Measurements from ENCODE around the gene RPS21. TPM values are rescaled to one million over a fixed set of nuclear protein-coding genes. Genes with fewer than 3 reads are reported as not detected.

The RPS21 gene
- total RNA-seq, 1 experiment from 2014 or later = 3,142 TPM

DNA sequence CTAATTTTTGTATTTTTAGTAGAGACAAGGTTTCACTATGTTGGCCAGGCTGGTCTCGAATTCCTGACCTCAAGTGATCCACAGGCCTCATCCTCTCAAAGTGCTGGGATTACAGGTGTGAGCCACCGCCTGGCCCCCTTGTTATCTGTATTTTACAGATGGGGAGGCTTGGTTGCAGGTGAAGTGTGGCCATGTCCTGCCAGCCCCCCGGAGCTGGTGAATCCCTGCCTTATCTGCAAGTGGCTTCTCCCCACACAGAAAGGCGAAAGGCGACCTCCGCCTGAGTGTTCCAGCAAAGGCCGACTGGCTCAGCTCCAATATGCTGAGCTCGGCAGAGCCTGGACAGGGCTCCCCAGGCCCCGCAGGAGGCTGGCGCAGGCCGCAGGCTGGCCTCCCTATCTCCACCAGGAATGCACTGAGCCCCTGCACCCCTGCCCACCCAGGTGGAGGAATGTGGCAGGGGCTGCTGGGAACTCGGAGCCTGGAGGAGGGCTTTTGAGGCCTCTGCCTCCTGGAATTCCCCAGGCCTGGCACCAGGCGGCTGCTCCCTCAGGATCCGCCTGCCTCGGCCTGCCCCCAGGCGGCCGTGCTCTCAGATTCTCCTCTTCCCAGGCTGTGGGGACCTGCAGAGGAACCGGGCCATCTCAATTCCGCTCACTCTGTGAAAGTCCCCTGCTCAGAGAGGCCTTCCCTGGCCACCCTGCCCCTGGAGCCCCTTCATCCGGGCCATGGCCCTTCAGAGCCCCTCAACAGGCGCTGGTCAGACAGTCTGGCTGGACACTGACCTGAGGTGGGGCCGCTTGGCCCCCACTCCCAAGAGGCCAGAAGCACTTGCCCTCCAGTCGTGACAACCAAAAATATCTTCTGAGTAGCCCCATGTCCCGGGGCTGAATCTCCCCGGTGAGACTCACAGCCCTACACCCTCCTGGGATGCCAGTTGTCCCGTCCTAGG, 10.5 kb upstream of the RPS21 start:
- no peaks in the 10 kb centered on the region for H3K9me3 ChIP-seq (replicated peaks)
- H3K4me1 ChIP-seq = peaks cover 56% of the 10 kb centered on the region
- peak; percentile 97 to 98 for DNase-seq
- no peaks in the 10 kb centered on the region for H3K27me3 ChIP-seq
- H3K36me3 ChIP-seq = no peaks in the 10 kb centered on the region
- H3K4me3 ChIP-seq = peak overlapping the region; percentile 14
- peak overlapping the region; percentile 0; the same call in 1 of the 2 replicates for H3K27ac ChIP-seq

DNA sequence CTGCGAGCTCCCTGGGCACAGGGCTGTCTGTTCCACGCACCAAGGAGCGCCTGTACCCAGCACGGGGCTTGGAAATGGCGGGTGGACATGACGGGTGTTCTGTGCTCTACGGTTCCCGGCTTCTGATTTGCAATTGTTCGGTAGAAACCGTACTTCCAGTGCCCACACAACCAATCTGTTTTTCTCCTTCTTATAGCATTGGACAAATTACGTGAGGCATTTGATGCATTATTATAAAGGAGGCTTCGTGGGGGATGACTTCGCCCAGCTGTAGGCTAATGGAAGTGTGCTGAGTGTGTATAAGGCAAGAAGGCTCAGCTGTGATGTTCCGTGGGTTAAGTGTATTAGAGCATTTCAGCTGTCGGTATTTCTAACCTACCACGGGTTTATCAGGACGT, 9.8 kb upstream of the RPS21 start:
- Histone ChIP-seq H3K4me1 (peaks cover 56% of the 10 kb centered on the region), H3K9me3 (replicated peaks) (no peaks in the 10 kb centered on the region), H3K27ac (no peak overlapping the region; the same call in 1 of the 2 replicates), H3K27me3 (no peaks in the 10 kb centered on the region), H3K36me3 (peaks cover 3% of the 10 kb centered on the region; the same call in 1 of the 2 replicates), H3K4me3 (no peak overlapping the region)
- DNase-seq = peak in 1 of 2 experiments; percentile 58

DNA sequence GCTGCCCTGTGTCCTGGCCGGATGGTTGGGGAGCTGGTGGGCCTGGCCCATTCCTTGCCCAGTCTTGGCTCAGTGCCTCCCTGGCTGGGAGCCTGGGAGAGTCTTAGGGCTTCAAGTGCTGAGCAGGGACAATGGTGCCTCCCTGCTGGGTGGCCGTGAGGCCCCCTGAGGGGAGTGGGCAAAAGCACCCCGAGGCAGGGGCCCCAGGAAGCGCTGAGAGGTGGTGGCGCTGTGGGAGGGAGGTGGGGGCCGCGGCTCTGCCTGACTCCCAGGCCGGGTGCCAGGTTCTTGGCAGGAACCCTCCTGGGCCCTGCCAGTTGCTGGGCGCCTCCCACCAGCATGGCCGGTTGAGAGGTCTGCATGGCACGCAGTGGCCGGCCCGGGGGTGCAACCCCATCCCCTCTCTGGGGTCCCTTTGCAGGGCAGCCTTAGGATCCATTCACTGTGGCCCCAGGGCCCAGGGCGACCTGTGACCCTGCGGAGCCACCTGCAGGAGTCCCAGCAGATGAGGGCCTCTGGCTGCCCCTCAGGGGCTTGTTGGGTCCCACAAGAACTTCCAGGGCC, 9.2 kb upstream of the RPS21 start:
- no peaks in the 10 kb centered on the region for H3K27me3 ChIP-seq
- H3K9me3 ChIP-seq (replicated peaks) = no peaks in the 10 kb centered on the region
- H3K4me1 ChIP-seq = peaks cover 56% of the 10 kb centered on the region
- peaks cover 3% of the 10 kb centered on the region; the same call in 1 of the 2 replicates for H3K36me3 ChIP-seq
- no peak overlapping the region for H3K27ac ChIP-seq
- DNase-seq = no peak
- H3K4me3 ChIP-seq = no peak overlapping the region

DNA sequence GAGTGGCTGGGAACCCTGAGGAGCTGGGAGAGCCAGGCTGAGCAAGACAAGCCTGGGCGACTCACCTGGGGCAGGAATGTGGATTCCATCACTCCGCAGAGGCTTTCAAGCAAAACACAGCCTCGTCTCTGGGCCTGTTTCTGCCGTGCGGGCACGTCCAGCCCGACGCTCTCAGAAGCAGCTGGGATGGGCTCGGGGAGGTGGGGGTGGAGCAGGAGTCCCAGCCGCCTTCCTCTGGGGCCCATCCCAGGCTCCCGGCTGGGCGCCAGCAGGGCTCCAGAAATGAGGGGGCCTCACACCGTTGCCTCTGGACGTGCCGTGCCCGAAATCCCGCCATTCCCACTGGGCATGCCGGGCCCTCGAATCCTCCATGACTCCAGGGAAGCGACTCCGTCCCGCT, 8.7 kb upstream of the RPS21 start:
- no peak overlapping the region for H3K27ac ChIP-seq
- no peaks in the 10 kb centered on the region for H3K27me3 ChIP-seq
- DNase-seq = peak; percentile 74 to 75
- no peaks in the 10 kb centered on the region for H3K9me3 ChIP-seq (replicated peaks)
- peaks cover 3% of the 10 kb centered on the region; the same call in 1 of the 2 replicates for H3K36me3 ChIP-seq
- no peak overlapping the region for H3K4me3 ChIP-seq
- H3K4me1 ChIP-seq = peaks cover 56% of the 10 kb centered on the region

DNA sequence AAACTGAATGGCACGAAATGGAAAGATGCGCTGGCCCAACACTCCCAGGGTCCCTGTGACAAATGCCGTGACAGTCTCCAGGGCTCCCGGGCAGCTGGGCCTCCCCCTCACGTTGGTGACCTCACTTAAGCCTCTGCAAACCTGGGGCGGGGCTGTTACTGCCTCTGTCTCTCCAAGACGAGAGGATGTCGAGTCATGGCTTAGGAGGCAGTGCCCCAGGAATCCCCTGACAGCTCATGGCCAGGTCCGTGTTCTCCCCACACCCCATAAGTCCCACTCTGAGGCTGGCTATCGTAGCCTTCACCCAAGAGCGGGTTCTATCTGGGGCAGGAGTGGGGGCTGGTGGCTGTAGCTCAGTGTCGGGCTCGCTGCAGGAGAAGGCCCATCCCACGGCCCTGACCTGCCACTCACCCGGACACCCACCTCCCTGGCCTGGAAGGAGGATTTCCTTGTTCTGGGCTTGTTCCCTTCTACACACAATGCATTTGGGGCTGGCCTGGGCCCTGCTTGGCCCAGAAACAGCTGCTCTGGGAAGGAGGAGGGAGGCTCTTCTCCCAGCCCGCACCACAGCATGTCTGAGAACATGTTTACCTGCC, 5.6 kb upstream of the RPS21 start:
- Histone ChIP-seq H3K9me3 (replicated peaks) (no peaks in the 10 kb centered on the region), H3K4me3 (no peak overlapping the region), H3K27me3 (no peaks in the 10 kb centered on the region), H3K27ac (no peak overlapping the region), H3K36me3 (peaks cover 6% of the 10 kb centered on the region; the same call in 1 of the 2 replicates), H3K4me1 (peaks cover 36% of the 10 kb centered on the region)
- no peak for DNase-seq

DNA sequence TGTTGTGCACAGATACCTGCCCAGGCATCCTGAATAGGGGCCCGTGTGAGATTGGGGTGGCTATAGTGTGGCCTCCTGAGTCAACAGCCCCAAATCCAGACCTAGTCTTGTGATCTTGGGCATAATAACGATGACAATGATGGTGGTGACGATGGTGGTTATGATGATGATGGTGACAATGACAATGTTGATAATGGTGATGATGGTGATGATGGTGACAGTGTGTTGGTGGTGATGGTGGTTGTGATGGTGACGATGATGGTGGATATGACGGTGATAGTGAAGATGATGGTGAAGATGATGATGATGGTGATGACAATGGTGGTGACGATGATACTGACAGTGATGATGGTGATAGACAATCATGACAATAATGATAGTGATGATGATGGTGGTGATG, 5.1 kb upstream of the RPS21 start:
- H3K9me3 ChIP-seq (replicated peaks) = no peaks in the 10 kb centered on the region
- peaks cover 33% of the 10 kb centered on the region for H3K4me1 ChIP-seq
- no peak for DNase-seq
- no peaks in the 10 kb centered on the region for H3K27me3 ChIP-seq
- peaks cover 6% of the 10 kb centered on the region; the same call in 1 of the 2 replicates for H3K36me3 ChIP-seq
- no peak overlapping the region for H3K27ac ChIP-seq
- H3K4me3 ChIP-seq = no peak overlapping the region

DNA sequence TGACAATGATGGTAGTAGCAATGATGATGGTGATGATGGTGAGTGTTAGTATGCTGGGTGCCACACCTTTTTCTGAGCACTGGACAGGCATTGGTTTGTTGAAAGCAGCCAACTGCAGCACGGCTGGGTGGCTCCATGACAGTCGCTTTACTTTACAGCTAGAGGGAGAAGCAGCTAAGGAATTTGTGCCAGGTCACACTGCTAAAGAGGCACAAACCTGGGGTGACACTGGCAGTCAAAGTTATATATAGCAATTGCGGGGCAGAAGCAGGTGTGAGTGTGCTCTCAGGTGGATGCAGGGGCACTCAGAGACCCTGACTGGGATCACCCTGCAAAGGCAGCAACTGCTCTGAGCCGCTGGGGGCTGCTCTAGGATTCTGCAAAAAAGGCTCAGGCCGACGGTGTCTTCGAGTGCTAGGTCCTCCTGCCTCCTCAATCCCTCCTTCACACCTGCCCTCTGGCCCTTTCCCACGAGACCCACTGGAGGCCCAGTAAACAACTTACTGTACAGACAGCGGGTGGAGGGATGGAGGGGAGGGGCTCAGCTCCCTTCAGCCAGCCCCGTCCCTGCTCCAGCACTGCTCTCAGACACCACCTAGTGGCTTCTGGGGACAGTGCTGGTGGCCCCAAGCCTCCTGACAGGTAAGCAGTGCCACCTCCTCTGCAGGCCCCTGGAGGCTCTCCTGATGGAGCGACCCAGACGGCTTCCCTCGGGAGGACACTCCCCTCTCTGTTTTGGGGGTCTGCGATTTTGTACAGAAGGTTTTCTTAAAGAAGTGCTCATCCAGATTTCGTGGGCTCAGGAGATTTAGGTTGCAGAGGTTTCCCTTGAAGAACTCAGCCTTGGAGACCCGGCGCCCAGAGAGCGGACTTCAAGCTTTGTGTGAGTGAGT, 4.4 kb upstream of the RPS21 start:
- Histone ChIP-seq H3K4me1 (peaks cover 26% of the 10 kb centered on the region), H3K36me3 (peaks cover 8% of the 10 kb centered on the region), H3K4me3 (no peak overlapping the region), H3K27ac (no peak overlapping the region), H3K27me3 (no peaks in the 10 kb centered on the region), H3K9me3 (replicated peaks) (no peaks in the 10 kb centered on the region)
- DNase-seq = peak; percentile 88 to 96

DNA sequence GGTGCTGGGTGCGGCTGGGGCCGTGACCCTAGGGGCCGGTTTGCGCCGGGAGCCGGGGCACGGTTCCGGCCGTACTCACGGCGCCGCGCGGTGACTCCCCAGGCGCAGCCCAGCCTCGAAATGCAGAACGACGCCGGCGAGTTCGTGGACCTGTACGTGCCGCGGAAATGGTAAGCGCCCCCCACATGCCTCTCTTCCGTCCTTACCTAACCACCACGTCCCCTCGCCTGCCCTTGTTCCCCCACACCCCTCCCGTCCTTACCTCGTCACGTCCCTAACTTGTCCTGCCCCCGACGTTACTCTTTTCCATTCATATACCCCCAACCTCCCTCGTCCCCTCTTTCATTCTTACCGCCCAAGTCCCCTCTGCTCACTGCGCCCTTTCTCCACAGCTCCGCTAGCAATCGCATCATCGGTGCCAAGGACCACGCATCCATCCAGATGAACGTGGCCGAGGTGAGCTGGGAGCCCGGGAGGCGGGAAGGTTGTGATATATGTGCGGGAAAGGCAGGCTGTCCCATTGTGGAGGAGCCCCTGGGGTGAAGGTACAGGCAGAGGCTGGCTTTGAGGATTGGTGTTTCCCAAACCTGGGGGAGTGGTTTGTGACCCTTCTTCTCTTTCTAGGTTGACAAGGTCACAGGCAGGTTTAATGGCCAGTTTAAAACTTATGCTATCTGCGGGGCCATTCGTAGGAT, 463 bp downstream of the RPS21 start:
- peak overlapping the region; percentile 89 for H3K4me3 ChIP-seq
- H3K27ac ChIP-seq = peak overlapping the region; percentile 70
- DNase-seq = no peak
- no peaks in the 10 kb centered on the region for H3K9me3 ChIP-seq (replicated peaks)
- H3K36me3 ChIP-seq = peaks cover 30% of the 10 kb centered on the region
- H3K4me1 ChIP-seq = 0 out of 2 replicates have a peak, but pooled peaks cover 5% of the 10 kb centered on the region
- no peaks in the 10 kb centered on the region for H3K27me3 ChIP-seq

DNA sequence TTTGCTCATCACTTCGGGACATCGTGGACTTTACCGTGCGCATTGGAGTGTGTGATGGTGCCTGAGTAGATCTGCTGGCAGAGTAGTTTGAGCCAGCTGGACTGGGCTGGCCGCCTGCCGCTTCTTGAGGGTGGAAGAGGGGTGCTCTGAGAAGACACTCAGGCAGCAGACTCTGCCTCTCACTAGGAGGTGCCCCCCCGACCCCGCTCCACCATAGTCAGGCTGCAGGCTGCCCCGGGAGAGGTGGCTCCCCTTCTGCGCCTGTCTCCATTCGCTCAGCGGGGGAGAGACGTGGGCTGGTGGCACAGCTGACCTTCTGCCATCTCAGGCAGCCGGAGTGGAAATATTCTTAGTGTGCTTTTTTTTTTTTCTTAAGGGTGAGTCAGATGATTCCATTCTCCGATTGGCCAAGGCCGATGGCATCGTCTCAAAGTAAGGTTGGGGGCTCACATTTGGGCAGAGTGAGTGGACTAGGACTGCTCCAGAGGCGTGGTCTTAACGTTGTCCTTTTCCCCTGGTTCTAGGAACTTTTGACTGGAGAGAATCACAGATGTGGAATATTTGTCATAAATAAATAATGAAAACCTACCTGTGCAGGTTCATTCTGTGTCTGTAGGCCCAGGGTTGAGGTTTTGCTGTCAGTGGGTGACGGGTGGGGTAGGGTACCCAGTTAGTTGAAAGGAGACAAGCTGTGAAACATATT, 1.2 kb downstream of the RPS21 start:
- H3K9me3 ChIP-seq (replicated peaks) = no peaks in the 10 kb centered on the region
- H3K36me3 ChIP-seq = peaks cover 30% of the 10 kb centered on the region
- H3K27me3 ChIP-seq = no peaks in the 10 kb centered on the region
- no peak overlapping the region; the same call in 1 of the 2 replicates for H3K27ac ChIP-seq
- no peak for DNase-seq
- 0 out of 2 replicates have a peak, but pooled peaks cover 5% of the 10 kb centered on the region for H3K4me1 ChIP-seq
- H3K4me3 ChIP-seq = peak overlapping the region; percentile 89

DNA sequence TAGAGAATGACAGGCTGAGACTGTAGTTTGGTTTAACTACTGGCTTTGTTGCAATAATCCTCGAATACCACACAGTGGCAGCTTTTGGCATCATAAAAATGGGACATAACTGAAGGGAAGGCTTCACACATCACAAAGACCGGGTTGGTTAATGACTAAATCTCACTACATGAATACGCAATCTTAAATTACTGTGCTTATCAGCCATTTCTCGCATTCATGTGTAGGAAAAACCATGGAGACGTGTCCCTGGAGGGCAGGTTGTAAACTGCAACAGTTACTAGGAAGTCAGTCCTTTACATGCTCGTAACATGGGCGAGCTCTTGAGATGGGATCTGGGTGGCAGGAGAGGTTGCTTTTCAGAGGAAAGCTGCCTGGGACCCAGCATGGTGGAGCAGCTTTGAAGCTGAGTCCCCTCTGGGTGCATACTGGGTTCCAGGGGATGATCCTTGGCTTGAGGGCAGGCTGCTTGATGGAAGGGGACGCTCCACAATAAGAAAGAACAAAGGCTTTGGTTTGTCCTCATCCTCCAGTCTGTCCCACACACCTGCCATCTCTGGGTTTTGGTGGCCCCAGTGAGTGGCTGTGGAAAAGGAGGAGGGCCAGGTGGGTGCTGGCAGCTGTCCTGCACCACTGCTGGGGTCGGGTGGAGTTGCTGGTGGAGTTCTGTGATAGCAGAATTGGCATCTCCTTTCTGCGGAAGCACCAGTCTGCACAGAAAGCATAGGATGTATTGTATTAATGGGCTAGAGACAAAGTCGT, 2.1 kb downstream of the RPS21 start:
- Histone ChIP-seq H3K36me3 (peaks cover 33% of the 10 kb centered on the region), H3K4me1 (0 out of 2 replicates have a peak, but pooled peaks cover 5% of the 10 kb centered on the region), H3K27me3 (no peaks in the 10 kb centered on the region), H3K9me3 (replicated peaks) (no peaks in the 10 kb centered on the region), H3K4me3 (no peak overlapping the region), H3K27ac (no peak overlapping the region)
- DNase-seq = no peak

DNA sequence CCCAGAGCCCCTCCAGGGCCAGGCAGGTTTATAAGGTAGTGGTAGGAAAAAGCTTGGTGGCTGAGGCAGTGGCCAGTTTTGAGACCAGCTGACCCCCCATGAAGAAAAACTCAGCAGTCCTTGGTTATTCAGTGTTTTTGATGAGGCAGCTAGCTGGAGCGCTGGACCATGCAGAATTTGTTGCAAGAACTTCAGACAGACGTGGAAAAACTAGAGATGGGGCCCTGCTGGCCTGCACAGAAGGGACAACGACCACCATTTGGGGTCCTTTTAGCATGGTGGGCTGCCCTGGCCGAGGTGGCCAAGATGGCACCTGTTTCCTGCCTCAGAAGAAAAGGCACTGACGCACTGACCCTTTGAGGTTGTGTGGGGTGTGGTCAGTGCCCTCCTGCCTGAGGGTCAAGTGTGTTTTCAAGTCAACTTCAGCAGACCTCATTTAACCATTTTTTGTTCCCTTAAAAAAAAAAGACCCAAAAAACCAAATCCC, 2.7 kb downstream of the RPS21 start:
- H3K4me1 ChIP-seq = 0 out of 2 replicates have a peak, but pooled peaks cover 5% of the 10 kb centered on the region
- peaks cover 33% of the 10 kb centered on the region for H3K36me3 ChIP-seq
- no peak for DNase-seq
- no peak overlapping the region for H3K4me3 ChIP-seq
- H3K27me3 ChIP-seq = no peaks in the 10 kb centered on the region
- H3K9me3 ChIP-seq (replicated peaks) = no peaks in the 10 kb centered on the region
- H3K27ac ChIP-seq = no peak overlapping the region

DNA sequence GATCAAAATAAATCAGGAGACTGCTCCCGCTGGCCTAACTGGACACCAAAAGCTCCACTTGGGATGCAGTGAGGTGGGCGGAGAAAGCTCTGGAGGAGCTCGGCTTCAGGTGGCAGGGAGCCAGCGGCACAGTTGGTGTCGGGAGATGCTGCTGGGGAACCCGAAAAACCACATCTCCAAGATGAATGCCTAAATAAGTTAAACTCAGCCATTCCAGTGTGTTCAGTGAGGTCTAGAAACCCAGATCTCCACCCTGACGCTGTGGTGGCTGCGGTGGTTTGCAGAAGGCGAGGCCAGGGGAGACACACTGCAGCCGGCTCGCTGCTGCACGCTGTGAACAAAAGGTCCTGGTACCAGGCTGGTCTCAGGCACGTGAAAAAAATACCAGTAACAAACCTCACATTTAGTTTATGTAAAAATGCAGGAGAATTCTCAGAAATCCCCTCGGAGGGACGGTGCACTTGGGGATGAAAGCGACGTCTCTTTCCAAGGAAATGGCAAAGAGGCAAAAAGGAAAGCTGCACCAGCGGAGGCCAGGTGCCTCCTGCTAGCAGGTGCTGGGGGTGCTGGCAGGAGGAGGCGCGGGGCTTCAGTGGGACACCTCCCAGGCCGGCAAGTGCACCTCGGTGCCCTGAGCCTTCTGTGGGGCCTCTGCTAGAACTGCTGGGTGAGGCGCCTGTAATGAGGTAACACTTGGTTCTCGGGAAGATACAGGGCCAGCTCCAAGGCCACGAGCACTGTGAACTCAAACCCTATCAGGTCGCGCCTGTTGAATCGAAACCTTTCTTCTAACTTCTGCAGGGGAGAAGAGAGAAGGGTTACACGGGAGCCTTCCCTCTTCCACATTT, 3.6 kb downstream of the RPS21 start:
- 0 out of 2 replicates have a peak, but pooled peaks cover 5% of the 10 kb centered on the region for H3K4me1 ChIP-seq
- H3K36me3 ChIP-seq = peaks cover 31% of the 10 kb centered on the region
- DNase-seq = no peak
- no peak overlapping the region for H3K27ac ChIP-seq
- no peak overlapping the region for H3K4me3 ChIP-seq
- H3K27me3 ChIP-seq = no peaks in the 10 kb centered on the region
- no peaks in the 10 kb centered on the region for H3K9me3 ChIP-seq (replicated peaks)

All from SJCRH30 (cell line).